Endothelial cell of hepatic sinusoid (primary cell): ENCODE data around the gene SEMA5B.

Experiments used
- in situ Hi-C: cut with HindIII; loops from 2 replicates; pipeline ENCODE4 v1.10.0; 2017; ENCODE audit warnings: low sequenced_read_pairs

Gene SEMA5B

DNA sequence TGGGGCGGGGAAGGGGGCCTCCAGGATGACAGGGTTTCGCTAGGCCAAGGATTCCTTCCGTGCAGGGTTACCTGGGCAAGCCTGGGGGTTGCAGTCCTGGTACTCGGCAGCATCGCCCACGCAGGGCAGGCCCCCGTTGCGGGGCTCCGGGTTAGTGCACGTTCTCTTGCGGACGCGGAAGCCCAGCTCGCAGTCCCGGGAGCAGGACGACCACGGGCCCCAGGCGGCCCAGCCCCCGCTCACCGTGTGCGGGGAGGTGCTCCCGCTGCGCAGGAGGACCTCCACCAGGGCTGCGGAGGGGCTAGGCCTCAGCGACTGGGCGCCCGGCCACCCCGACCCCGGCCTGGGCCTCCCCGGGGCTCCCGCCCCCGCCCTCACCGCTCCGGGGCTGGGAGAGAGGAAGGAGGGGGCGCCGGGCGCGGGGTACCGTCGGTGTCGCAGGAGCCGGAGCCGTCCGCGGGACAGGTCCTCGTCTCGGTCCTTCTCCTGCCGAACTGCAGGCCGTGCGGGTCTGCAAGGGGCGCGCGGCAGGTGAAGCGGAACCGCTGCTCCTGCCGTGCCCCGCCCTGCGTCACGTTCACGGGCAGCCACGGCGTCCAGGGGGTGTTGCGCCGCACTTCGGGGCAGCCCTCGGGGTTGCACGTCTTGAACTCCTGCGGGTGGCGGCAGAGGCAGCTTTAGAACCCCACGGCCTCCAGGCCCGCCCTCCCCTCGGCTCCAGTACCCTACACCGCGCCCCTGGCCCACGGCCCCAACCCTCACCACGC is 114.6 kb downstream of the SEMA5B start:
- in situ Hi-C loops = loop anchor here (5.0 kb wide), 1 partner anchor 91 kb away; no protein-coding TSS in a partner anchor

DNA sequence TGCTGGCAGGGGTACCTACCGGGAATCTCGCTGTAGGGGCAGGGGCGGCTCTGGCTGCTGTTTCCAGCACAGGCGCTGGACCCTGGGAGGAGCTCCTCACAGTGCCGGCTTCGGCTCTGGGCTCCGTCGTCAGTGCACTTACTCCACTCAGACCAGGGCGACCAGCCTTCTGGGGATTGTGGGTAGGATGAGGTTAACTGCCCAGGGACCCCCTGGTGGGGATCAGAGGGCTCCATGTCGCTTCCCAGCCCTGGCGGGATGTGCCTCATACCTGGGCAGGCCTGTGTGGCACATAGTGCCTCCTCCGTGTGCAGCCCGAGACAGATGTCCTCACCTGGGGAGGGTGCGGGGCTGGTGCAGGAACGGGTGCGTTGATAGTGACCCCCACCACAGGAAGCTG is 115.7 kb downstream of the SEMA5B start:
- in situ Hi-C loops = loop anchor here (5.0 kb wide), 1 partner anchor 90 kb away; no protein-coding TSS in a partner anchor

DNA sequence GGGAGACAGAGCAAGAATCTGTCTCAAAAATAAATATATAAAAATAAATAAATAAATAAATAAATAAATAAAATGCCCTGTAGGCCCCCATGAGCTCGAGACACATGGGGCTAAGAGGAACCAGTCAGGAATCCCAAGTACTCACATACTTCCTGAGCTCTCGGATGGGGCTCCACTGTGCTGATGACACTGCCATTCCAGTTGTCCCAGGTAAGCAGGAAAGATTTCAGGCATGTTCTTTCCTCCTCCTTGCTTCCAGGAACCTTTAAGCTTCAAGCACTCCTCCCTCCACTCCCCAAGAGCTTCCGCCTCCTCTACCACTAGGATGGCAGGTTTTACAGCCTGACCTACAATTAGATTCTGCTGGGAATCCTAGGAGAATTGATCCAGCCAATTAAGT is 119.3 kb downstream of the SEMA5B start:
- in situ Hi-C loops = no loop called here

DNA sequence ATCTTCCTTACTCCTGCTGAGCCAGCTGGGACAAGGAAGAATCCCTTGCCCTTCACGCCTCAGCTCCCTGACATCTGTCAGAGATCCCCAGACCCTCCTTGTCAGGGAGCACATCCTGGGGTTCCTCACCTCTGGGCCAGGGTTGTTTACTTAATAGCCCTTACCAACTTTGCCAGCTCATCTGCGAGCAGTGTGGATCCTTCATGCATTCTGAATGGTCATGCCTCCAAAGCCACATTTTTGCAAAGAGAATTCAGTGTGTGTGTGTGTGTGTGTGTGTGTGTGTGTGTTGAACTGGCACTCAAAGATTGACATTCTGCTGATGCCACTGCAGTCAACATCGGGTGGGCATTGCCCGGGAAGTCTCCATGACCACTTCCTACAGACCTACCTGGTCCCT is 120.1 kb downstream of the SEMA5B start:
- in situ Hi-C loops = no loop called here

DNA sequence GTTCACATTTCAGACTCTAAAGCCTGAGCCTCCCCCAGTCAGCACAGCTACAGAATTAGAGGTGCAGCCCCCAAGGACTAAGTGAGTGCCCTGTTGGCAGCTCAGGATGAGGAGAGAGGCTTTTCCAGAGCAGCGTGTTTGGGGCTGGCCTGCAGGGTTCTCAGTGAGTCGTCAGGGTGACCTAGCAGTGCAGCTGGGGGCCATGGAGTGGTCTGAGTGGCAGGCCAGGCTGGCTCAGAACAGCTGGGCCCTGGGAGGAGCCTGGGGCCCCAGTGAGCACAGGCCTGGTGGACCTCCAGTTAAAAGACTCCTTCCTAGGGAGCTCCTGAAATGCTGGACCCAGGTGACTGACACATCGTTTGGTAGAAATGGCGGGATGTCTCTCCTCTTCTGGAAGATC is 124.4 kb downstream of the SEMA5B start:
- in situ Hi-C loops = no loop called here

DNA sequence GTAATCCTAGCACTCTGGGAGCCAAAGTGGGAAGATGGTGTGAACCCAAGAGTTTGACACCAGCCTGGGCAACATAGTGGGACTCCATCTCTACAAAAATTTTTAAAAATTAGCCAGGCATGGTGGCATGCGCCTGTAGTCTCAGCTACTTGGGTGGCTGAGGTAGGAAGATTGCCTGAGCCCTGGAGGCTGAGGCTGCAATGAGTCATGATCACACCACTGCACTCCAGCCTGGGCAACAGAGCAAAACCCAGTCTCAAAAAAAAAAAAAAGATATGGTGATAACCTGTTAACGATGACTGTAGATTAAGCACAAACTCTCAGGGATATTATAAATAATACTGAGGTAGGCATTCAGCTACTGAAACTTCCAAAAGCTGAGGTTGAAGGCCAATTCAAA is 125.2 kb downstream of the SEMA5B start:
- in situ Hi-C loops = no loop called here

DNA sequence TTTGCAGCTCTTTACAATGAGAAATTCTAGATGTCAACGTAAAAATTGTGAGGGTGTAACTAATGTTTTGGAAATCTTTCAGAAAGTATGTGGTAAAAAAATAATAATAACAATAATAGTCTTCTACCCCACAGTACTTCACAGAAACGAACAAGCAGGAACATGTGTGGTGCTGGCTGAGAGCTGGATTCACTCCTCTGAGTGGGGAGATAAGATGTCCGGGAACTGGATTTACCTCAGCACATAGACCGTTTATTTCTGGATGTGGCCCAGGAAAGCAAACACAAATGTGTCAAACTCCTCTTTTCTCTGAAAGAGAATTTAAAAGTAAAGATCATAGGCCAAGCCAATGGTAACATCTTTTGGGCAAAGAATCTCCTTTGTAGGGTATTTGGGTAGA is 129.3 kb downstream of the SEMA5B start:
- in situ Hi-C loops = no loop called here

DNA sequence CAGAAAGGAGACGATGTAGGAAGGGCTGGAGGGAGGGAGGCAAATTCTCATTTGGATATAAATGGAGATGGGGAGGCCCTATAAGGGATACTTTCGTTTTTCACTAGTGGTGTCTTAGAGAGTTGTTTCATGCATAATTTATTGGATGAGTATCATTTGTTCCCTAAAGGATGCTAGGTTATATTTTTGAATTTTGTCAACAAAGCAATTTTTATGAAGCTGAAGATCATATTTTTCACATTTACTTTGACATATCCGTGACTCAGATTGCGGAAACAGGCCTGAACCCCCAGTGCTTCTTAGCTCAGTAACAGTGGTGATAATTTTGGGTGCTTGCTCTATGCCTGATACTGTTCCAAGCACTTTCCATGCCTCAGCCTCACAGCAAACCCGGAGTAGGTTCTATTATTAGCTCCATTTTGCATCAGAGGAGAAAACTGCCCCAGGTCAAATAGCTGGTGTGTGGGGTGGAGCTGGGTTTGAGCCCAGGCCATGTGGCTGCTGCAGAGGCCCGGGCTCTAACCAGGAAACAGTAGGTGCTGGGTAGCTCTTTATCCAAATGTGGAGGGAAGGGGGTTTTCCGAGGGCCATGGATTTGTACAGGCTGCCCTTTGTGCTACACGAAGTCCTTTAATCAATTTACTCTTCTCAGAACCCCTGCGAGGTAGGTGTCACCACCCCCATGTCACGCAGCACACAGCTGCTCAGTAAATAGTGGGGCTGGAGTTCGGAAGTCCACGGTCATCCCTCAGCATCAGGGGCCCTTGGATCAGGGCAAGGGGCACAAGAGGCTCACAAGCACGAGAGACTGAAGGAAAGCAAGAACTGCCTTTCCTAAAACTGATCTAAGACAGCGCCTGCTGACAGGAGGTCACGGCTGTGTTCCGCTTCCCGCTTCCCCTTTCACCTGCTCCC is 133.6 kb downstream of the SEMA5B start:
- in situ Hi-C loops = no loop called here

DNA sequence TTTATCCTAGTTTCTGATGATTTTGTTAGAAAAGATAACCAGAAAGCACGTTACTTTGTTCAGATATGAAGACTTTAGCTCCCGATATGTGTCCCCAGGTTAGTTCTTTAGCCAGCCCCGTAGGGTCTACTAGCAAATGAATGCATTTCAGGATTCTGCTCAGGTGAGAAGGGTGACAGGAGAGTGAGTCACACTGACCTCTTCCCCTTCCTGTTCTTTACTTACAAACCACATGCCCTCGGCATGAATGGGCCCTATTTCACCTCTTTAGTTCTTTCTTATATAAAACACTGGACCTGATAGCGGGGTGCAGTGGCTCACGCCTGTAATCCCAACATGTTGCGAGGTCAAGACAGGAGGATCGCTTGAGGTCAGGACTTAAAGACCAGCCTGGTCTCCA is 134.3 kb downstream of the SEMA5B start:
- in situ Hi-C loops = no loop called here

DNA sequence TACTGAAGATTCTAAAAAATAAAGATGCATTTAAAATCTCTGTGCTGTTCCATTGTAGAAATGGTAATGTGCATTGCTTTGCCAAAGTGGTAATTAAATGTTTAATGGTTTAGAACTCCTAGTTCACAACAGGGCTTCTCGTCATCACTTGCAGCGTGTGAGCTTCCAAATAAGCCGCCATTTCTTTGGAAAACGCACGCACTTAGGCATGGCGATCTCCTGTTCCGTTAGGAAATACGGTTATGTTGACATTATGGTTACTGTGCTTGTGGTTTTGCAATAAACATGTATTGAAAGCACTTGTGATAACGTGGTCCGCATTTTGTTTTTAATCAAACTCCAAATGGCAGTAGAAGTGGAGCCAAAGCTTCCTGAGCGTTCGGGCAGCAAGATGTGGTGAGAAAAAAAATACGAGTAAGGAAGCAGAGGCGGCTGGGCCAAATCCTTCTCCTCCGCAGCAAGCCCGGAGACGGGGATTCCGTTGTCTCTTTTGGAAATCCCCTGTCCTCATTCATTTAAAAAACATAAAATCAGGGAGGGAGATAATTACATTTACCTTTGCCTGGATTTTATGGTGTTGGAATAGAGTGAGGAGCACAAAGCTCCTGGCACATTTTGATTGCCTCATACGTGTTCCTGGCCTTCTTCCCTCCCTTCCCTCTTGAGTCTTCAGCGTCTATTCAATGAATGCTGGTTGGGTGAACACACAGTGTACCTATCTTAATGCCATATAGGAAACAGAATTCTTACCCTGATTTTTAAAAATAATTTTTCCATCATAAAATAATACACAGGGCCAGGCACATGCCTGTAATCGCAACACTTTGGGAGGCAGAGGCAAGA is 135.2 kb downstream of the SEMA5B start:
- in situ Hi-C loops = no loop called here

DNA sequence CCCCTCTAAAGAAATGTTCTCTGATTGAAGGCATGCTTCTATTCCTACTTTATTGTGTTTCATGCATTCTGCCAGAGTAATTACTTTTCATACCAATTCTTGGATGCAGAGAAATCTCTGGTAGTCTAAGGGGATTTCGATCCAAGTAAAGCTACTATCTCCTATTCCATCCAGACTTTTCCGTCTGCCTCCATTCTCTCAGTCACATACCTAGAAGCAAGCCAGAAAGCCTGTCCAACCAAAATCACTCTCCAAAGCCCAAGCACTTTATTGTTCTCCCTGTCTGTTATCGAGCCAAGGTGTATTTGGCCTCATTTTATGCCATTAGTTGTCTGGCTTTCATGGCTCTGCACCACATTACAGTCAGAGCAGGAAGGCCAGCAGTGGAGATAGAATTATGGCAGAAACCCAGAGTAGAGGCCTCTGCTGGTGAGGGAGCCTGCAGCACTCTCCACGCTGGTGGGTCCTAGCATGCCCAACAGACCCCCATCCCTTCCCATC is 136.8 kb downstream of the SEMA5B start:
- in situ Hi-C loops = no loop called here

DNA sequence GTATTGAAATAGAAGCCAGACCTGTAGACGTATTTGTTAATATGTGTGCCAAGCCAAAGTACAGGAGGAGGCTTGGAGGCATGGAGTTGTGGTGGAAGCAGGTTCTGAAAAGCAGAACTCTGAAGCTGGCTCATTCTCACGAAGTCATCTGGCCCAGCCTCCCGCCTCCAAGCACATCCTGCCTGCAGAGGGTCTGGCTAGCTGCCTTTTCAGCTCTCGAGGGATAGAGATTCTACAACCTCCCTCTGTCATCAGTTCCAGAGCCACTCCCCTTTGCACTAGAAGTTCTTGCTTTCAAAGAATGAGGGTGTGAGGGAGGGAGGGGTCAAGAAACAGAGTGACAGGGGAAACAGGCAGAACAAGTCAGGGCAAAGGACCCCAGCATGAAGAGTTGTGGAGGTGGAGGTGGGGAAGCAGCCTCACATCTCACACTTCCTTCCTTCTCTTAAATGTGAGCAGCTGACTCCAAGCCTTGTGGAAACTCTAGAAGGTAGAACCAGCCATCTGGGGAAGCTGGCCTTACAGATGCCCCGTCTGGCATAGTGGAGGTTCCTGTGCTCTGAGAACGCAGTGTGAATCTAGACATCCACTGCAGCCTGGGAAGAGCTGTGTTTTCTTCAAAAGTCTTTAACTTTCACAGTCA is 137.4 kb downstream of the SEMA5B start:
- in situ Hi-C loops = no loop called here

DNA sequence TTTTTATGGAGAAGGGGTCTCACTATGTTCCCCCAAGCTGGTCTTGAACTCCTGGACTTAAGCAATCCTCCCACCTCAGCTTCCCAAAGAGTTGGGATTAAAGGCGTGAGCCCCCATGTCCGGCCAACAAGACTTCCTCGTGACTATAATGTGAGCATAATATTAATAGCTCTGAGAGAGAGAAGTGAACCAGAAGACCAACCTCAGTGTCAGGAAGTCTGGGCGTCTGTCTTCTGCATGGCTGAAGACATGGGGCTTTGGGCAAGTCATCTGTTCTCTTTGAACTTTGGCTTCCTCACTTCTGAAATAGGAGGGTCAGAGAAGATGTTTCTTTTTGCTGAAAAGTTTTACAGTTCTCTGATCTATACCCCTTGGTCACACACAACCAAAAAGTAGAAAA is 140.6 kb downstream of the SEMA5B start:
- in situ Hi-C loops = loop anchor here (10.0 kb wide), 1 partner anchor 358 kb away; no protein-coding TSS in a partner anchor

DNA sequence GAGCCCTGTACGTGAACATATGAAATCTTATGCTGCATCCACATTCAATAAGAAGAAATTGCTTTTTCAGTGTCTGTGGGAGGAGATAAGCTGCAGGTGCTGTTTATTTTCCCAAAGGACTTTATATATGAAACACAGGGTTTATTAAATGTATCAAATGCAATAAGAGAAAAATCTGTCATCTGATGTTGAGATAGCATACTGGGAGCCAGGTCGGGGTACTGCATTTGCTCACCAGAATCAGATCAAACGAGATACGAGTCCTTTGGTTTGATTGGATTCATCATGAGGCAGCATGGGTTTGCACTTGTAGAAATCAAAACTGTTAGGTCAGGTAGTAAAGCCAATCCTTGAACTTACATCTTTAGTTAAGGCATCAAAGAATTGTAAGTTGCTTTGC is 141.3 kb downstream of the SEMA5B start:
- in situ Hi-C loops = loop anchor here (10.0 kb wide), 1 partner anchor 359 kb away; no protein-coding TSS in a partner anchor

DNA sequence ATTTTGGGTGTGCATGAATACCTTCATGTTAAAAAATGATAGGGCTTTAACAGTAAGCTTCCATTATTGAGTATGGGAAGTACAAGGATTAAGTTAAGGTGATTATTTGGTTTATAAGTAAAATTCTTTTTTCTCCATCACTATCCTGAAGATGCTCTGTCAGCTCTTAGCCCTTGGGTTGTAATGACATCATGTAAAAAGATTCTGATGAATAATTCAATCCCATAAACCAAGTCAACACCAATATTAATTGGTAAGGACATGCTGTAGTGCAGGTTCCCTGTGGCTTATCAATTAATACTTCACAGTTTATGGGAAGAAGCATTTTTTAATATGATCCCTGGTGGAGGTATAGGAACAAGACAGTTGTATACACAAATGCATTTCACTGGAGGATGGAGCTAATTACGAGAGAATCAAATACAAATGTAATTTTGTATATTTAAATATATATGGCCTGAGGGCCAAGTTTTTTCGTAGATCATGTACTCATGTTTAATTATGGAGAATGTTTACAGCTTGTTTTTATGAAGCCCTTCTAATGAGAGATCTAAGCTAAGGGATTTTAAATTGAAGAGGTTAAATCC is 145.1 kb downstream of the SEMA5B start:
- in situ Hi-C loops = loop anchor here (5.0 to 10.0 kb wide), 2 partner anchors 40 to 362 kb away; no protein-coding TSS in a partner anchor

DNA sequence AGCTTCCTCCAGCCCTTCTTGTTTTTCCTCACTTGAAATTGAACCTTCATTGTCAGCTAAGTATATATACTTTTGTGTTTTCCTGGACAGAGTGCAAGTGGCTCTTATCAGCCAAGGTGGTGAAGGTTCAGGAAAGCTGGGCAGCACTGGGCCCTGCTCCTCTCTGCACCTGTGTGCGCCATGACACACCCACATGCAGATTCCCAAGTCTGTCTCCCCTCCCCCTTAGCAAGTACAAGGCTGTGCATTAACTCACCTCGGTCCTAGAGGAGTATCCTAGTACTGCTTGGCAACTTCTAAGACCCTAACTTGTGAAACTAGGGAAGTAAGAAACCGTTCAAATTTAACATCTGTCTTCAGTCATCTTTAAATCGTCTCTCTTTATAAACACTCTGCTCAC is 146.9 kb downstream of the SEMA5B start:
- in situ Hi-C loops = loop anchor here (5.0 to 10.0 kb wide), 2 partner anchors 38 to 364 kb away; no protein-coding TSS in a partner anchor

DNA sequence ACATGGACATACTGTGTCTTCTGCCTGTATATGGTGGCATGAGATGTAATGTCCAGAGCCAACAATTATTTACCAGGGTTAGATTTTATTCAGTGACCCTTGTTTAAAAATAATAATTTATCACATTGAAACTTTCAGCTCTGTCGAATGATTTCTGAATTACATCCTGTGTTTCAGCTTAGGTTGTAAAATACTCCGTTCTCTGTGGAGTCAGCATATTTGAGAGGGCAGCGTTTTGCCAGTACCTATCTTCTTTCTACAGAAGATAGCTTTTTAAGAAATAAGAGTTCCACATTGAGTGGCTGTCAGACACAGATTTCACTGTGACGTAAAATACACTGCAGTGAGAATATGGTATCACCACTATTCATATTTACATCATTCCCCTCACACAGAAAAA is 147.4 kb downstream of the SEMA5B start:
- in situ Hi-C loops = loop anchor here (5.0 to 10.0 kb wide), 2 partner anchors 38 to 365 kb away; no protein-coding TSS in a partner anchor

DNA sequence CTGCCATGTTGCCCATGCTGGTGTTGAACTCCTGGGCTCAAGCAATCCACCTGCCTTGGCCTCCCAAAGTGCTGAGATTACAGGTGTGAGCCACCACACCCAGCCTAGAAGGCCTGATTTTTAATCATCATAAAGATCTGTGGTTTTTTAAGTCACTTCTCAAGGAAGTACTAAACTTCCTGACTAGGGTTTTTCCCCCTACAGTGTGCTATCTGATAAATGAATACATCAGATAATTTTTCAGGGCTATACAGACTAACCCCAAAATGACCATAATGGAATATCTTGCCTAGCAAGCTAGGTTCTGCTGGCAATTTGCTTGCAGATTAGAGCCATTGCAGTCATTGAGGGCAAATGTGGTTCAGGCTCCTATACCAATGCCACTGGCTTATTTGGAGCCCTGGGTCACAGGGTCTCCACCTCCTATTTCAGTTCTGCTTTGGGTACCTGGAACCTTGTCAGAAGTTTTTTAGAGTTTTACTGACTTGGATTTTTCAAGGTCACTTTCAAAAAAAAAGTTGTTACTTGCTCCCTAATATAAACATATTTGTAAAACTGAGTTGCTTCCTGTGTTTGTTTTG is 151.9 kb downstream of the SEMA5B start:
- in situ Hi-C loops = no loop called here
